ENCODE measurements around the gene USP28.

USP28 gene

GRCh38 chr11:113874581-113875233, 665 bp downstream of the USP28 start:
- no peak for DNase-seq (ENCODE audit: low read depth in 1 of 2, low spot score in 1 of 2)
- no peak for TF ChIP-seq POLR2AphosphoS5 (IDR thresholded peaks at IDR 0.05; ENCODE audit: low read depth)
- no peak for TF ChIP-seq GABPA (IDR thresholded peaks at IDR 0.05; ENCODE audit: low read depth)
- no peak for TF ChIP-seq REST (IDR thresholded peaks at IDR 0.05; ENCODE audit: insufficient replicate concordance, low read depth)
- no peak for TF ChIP-seq SPI1 (IDR thresholded peaks at IDR 0.05; ENCODE audit: borderline replicate concordance, low read depth)
- no peak for TF ChIP-seq CTCF (IDR thresholded peaks at IDR 0.05; ENCODE audit: insufficient read depth, low read length)
- Histone ChIP-seq H3K27me3 (ENCODE audit: insufficient read depth, poor library complexity, severe bottlenecking) (no peaks in the 10 kb centered on the region), H3K27ac (replicated peaks) (no peak overlapping the region; the same call in 1 of the 2 replicates), H3K4me3 (replicated peaks; ENCODE audit: insufficient read depth, low read length) (peak overlapping the region; percentile 66)

- TF ChIP-seq SPI1 (IDR thresholded peaks at IDR 0.05; ENCODE audit: borderline replicate concordance, low read depth) (no peak), POLR2AphosphoS5 (IDR thresholded peaks at IDR 0.05; ENCODE audit: low read depth) (no peak), REST (IDR thresholded peaks at IDR 0.05; ENCODE audit: insufficient replicate concordance, low read depth) (no peak), GABPA (IDR thresholded peaks at IDR 0.05; ENCODE audit: low read depth) (no peak), CTCF (IDR thresholded peaks at IDR 0.05; ENCODE audit: insufficient read depth, low read length) (no peak)
- H3K27me3 ChIP-seq (ENCODE audit: insufficient read depth, poor library complexity, severe bottlenecking) = no peaks in the 10 kb centered on the region
- no peak overlapping the region for H3K4me3 ChIP-seq (replicated peaks; ENCODE audit: insufficient read depth, low read length)
- no peak overlapping the region for H3K27ac ChIP-seq (replicated peaks)
- no peak for DNase-seq (ENCODE audit: low read depth in 1 of 2, low spot score in 1 of 2)
These were observed 1.3 kb downstream of the USP28 start for GRCh38 chr11:113874096-113874495.

GRCh38 chr11:113873236-113873626, 2.1 kb downstream of the USP28 start:
- TF ChIP-seq SPI1 (IDR thresholded peaks at IDR 0.05; ENCODE audit: borderline replicate concordance, low read depth) (no peak), POLR2AphosphoS5 (IDR thresholded peaks at IDR 0.05; ENCODE audit: low read depth) (no peak), REST (IDR thresholded peaks at IDR 0.05; ENCODE audit: insufficient replicate concordance, low read depth) (no peak), CTCF (IDR thresholded peaks at IDR 0.05; ENCODE audit: insufficient read depth, low read length) (no peak), GABPA (IDR thresholded peaks at IDR 0.05; ENCODE audit: low read depth) (no peak)
- no peaks in the 10 kb centered on the region for H3K27me3 ChIP-seq (ENCODE audit: insufficient read depth, poor library complexity, severe bottlenecking)
- no peak overlapping the region for H3K4me3 ChIP-seq (replicated peaks; ENCODE audit: insufficient read depth, low read length)
- no peak for DNase-seq (ENCODE audit: low read depth in 1 of 2, low spot score in 1 of 2)
- no peak overlapping the region for H3K27ac ChIP-seq (replicated peaks)

Data from HL-60 (cell line).